PC-3 (cell line): ENCODE measurements around the gene EPHA3. TPM values are rescaled to one million over a fixed set of nuclear protein-coding genes. Genes with fewer than 3 reads are reported as not detected.

Experiments
- ATAC-seq: fragments of 200-7000 bp; cut with Tn5 transposase; 2 replicates; pipeline ENCODE4 v1.9.1; 2020; ENCODE audit warnings: mild to moderate bottlenecking, moderate library complexity
- BruUV-seq: library from RNA; stranded (reverse); fragments of 400-500 nt; replicated peaks from 2 replicates; lab custom pipeline; 2021; lab: Mats Ljungman, UMichigan
- CTCF ChIA-PET: fragments of 300-600 bp; sonication (Branson Sonifier 250); formaldehyde crosslinking; loops from one replicate; lab custom pipeline; 2022; ENCODE audit warnings: antibody characterized with exemption; lab: Charles Lee
- POLR2A ChIA-PET: fragments of 300-600 bp; sonication (Branson Sonifier 250); formaldehyde crosslinking; loops from one replicate; lab custom pipeline; 2022; ENCODE audit warnings: antibody characterized with exemption; ENCODE audit not compliant: unreplicated experiment; lab: Charles Lee
- DNase-seq: peaks from one replicate; pipeline ENCODE4 v3.0.0-alpha.2; 2015
- H2AFZ ChIP-seq: fragments of 300-600 bp; sonication (generic); 2 replicates; pipeline ENCODE4 v1.6.0; 2016; ENCODE audit warnings: antibody characterized with exemption, low read length
- H3F3A ChIP-seq: fragments of 300-600 bp; sonication (generic); one replicate; pipeline ENCODE4 v1.6.0; 2017; ENCODE audit warnings: antibody characterized with exemption, low read length, control low read depth, mild to moderate bottlenecking; ENCODE audit not compliant: unreplicated experiment
- H3K27ac ChIP-seq: fragments of 300-600 bp; sonication (generic); 2 replicates; pipeline ENCODE4 v1.5.1; 2016; ENCODE audit warnings: mild to moderate bottlenecking, low read length
- H3K27me3 ChIP-seq: fragments of 300-600 bp; sonication (generic); 2 replicates; pipeline ENCODE4 v1.6.1; 2016; ENCODE audit warnings: low read length, mixed read lengths
- H3K36me3 ChIP-seq: fragments of 300-600 bp; sonication (generic); 2 replicates; pipeline ENCODE4 v1.6.1; 2016; ENCODE audit warnings: low read depth, mixed run types, low read length, mixed read lengths
- H3K4me1 ChIP-seq: fragments of 300-600 bp; sonication (generic); 2 replicates; pipeline ENCODE4 v1.5.1; 2016; ENCODE audit warnings: low read length; ENCODE audit not compliant: insufficient read depth
- H3K4me2 ChIP-seq: fragments of 300-600 bp; sonication (generic); 2 replicates; pipeline ENCODE4 v1.6.0; 2016; ENCODE audit warnings: low read length
- H3K4me3 ChIP-seq: fragments of 300-600 bp; sonication (generic); 2 replicates; pipeline ENCODE4 v1.5.1; 2016; ENCODE audit warnings: mild to moderate bottlenecking, low read length, mixed read lengths
- H3K79me2 ChIP-seq: fragments of 300-600 bp; sonication (generic); 2 replicates; pipeline ENCODE4 v1.6.1; 2017; ENCODE audit warnings: low read length, mixed read lengths
- H3K9ac ChIP-seq: fragments of 300-600 bp; sonication (generic); 2 replicates; pipeline ENCODE4 v1.6.0; 2016; ENCODE audit warnings: mild to moderate bottlenecking, low read length
- H3K9me2 ChIP-seq: fragments of 300-600 bp; sonication (generic); replicated peaks from 2 replicates; pipeline ENCODE4 v1.6.1; 2016; ENCODE audit warnings: mixed run types, low read length, mixed read lengths
- H3K9me3 ChIP-seq: fragments of 300-600 bp; sonication (generic); 2 replicates; pipeline ENCODE4 v1.6.1; 2016; ENCODE audit warnings: low read length, mixed read lengths
- H4K20me1 ChIP-seq: fragments of 300-600 bp; sonication (generic); 2 replicates; pipeline ENCODE4 v1.6.1; 2016; ENCODE audit warnings: low read length, mixed read lengths
- CTCF ChIP-seq: fragments of 300-600 bp; sonication (generic); conservative IDR thresholded peaks from 2 replicates; pipeline ENCODE4 v1.5.1; 2017; ENCODE audit warnings: antibody characterized with exemption, low read depth, mild to moderate bottlenecking, low read length
- EZH2 ChIP-seq: fragments of 300-600 bp; sonication (generic); IDR thresholded peaks from one replicate; pipeline ENCODE4 v1.6.1; 2017; ENCODE audit warnings: antibody characterized with exemption, mild to moderate bottlenecking, low read length; ENCODE audit not compliant: unreplicated experiment
- EZH2phosphoT487 ChIP-seq: fragments of 300-600 bp; sonication (generic); IDR thresholded peaks from 2 replicates; pipeline ENCODE4 v1.6.1; 2018; ENCODE audit warnings: mild to moderate bottlenecking, antibody characterized with exemption, low read length, borderline replicate concordance
- intact Hi-C: fragments of 100-400 bp; cut with micrococcal nuclease; formaldehyde crosslinking; loops from 2 replicates; pipeline ENCODE4 v1.9.0; 2023
- total RNA-seq: library from RNA; depleted of rRNA; stranded (reverse); fragments of >200 nt; gene quantifications from 2 replicates; pipeline ENCODE4 v1.2.3, GENCODE V29; 2014

The EPHA3 gene
- total RNA-seq, 1 experiment from 2014 or later, result 0.33 TPM

GRCh38 chr3:89414270-89414669 lies 306.8 kb downstream of the EPHA3 start:
- H2AFZ ChIP-seq, result no peak overlapping the region
- H3K4me1 ChIP-seq, result no peaks in the 10 kb centered on the region
- BruUV-seq, result no TSS peak
- no peak overlapping the region for H3K4me3 ChIP-seq
- no peaks in the 10 kb centered on the region for H3K9me2 ChIP-seq
- H3K9me3 ChIP-seq, result no peaks in the 10 kb centered on the region
- intact Hi-C loops, result no loop called here
- TF ChIP-seq EZH2phosphoT487, result no peak
- TF ChIP-seq CTCF, result no peak
- no peak for TF ChIP-seq EZH2
- POLR2A ChIA-PET, result no interaction called here
- ATAC-seq (no peak), DNase-seq (no peak)
- CTCF ChIA-PET, result no interaction called here
- H3K27ac ChIP-seq, result no peak overlapping the region
- H3K9ac ChIP-seq, result no peak overlapping the region
- peaks cover 37% of the 10 kb centered on the region for H3K27me3 ChIP-seq
- H3K4me2 ChIP-seq, result no peak overlapping the region
- no peaks in the 10 kb centered on the region for H3F3A ChIP-seq
- no peaks in the 10 kb centered on the region for H3K79me2 ChIP-seq
- H4K20me1 ChIP-seq, result no peaks in the 10 kb centered on the region
- H3K36me3 ChIP-seq, result no peaks in the 10 kb centered on the region

- TF ChIP-seq CTCF (no peak), EZH2 (no peak), EZH2phosphoT487 (no peak)
- ChIA-PET CTCF (no interaction called here), POLR2A (no interaction called here)
- Histone ChIP-seq H3K9me2 (no peaks in the 10 kb centered on the region), H3K36me3 (no peaks in the 10 kb centered on the region), H3K27me3 (peaks cover 45% of the 10 kb centered on the region), H3K27ac (no peak overlapping the region), H3F3A (no peaks in the 10 kb centered on the region), H3K9me3 (no peaks in the 10 kb centered on the region), H4K20me1 (no peaks in the 10 kb centered on the region), H3K4me1 (no peaks in the 10 kb centered on the region), H2AFZ (no peak overlapping the region), H3K9ac (no peak overlapping the region), H3K4me3 (no peak overlapping the region), H3K79me2 (no peaks in the 10 kb centered on the region), H3K4me2 (no peak overlapping the region)
- no TSS peak for BruUV-seq
- peak; percentile 13 for DNase-seq
- intact Hi-C loops, result no loop called here
- 0 out of 2 replicates have a peak, but pooled peaks have one; percentile 31 for ATAC-seq
Observed at GRCh38 chr3:89419647-89420241, 312.3 kb downstream of the EPHA3 start.

- CTCF ChIA-PET, result no interaction called here
- intact Hi-C loops, result no loop called here
- no peaks in the 10 kb centered on the region for H3K79me2 ChIP-seq
- 0 out of 2 replicates have a peak overlapping the region, but pooled peaks have one; percentile 15 for H3K4me2 ChIP-seq
- no peak overlapping the region for H3K9ac ChIP-seq
- no peaks in the 10 kb centered on the region for H3F3A ChIP-seq
- H3K4me3 ChIP-seq, result no peak overlapping the region
- TF ChIP-seq EZH2 (no peak), CTCF (no peak), EZH2phosphoT487 (no peak)
- no peaks in the 10 kb centered on the region for H3K36me3 ChIP-seq
- no peak overlapping the region for H2AFZ ChIP-seq
- no peaks in the 10 kb centered on the region for H3K4me1 ChIP-seq
- H3K27ac ChIP-seq, result no peak overlapping the region
- no peaks in the 10 kb centered on the region for H3K9me2 ChIP-seq
- H4K20me1 ChIP-seq, result no peaks in the 10 kb centered on the region
- BruUV-seq, result no TSS peak
- H3K9me3 ChIP-seq, result no peaks in the 10 kb centered on the region
- peaks cover 66% of the 10 kb centered on the region for H3K27me3 ChIP-seq
- DNase-seq (no peak), ATAC-seq (no peak)
- POLR2A ChIA-PET, result no interaction called here
Observed at GRCh38 chr3:89426060-89426459, 318.6 kb downstream of the EPHA3 start.
